Left lung (tissue), 10 donors: ENCODE measurements around the gene MYLK3. TPM values are rescaled to one million over a fixed set of nuclear protein-coding genes. Genes with fewer than 3 reads are reported as not detected.
"Not testable (repeated sequence)": the region's sequence is repeated elsewhere in the genome, so short reads cannot be mapped to it uniquely, and the experiment has no call there.

Experiments
- ATAC-seq: fragments of 200-7000 bp; cut with Tn5 transposase; one replicate; pipeline ENCODE4 v1.9.1; 2020; ENCODE audit warnings: moderate library complexity
- DNase-seq, 4 donors: peaks; one replicate each; pipeline ENCODE4 v3.0.0-alpha.2; 2013 to 2020
- H3K27ac ChIP-seq, 2 donors: fragments of 200-600 bp; sonication (generic) in 1 of 2; one replicate each; pipeline versions ENCODE4 v1.5.0 to v1.8.0; 2020 to 2021
- H3K27me3 ChIP-seq, 2 donors: fragments of 200-600 bp; sonication (generic) in 1 of 2; one replicate each; pipeline versions ENCODE4 v1.5.0 to v1.8.0; 2020 to 2021
- H3K36me3 ChIP-seq, 2 donors: fragments of 200-600 bp; sonication (generic) in 1 of 2; one replicate each; pipeline versions ENCODE4 v1.5.0 to v1.8.0; 2020 to 2021
- H3K4me1 ChIP-seq, 2 donors: fragments of 200-600 bp; one replicate each; pipeline ENCODE4 v1.8.0; 2021
- H3K4me3 ChIP-seq, 2 donors: fragments of 200-600 bp; sonication (generic) in 1 of 2; one replicate each; pipeline versions ENCODE4 v1.5.0 to v1.8.0; 2020 to 2021; ENCODE audit warnings: mild to moderate bottlenecking in 1 of 2
- H3K9me3 ChIP-seq, 2 donors: fragments of 200-600 bp; sonication (generic) in 1 of 2; one replicate each; pipeline versions ENCODE4 v1.5.0 to v1.8.0; 2020 to 2021
- CTCF ChIP-seq, 2 donors: fragments of 200-600 bp; sonication (generic) in 1 of 2; IDR thresholded peaks; one replicate each; pipeline versions ENCODE4 v1.5.0 to v1.8.0; 2021; ENCODE audit warnings: antibody characterized with exemption in 2 of 2
- intact Hi-C, 2 donors: fragments of 100-400 bp; cut with DNase I; formaldehyde crosslinking; loops; one replicate each; pipeline versions ENCODE4 v1.11.2 to v1.14.2; 2022
- polyA plus RNA-seq, 6 donors: library from polyadenylated mRNA; unstranded; fragments of 120-200 nt; gene quantifications; one replicate each; pipeline ENCODE4 v1.2.1, GENCODE V29; 2013; ENCODE audit not compliant: insufficient read length in 6 of 6
- total RNA-seq, 2 donors: library from RNA; stranded (reverse); fragmentation: NEBNext Ultra II Directional; extraction: Animal tissue kit (Norgen Biotek cat#: 25700); gene quantifications; one replicate each; pipeline ENCODE4 v1.2.1, GENCODE V29; 2021
- donor health status: DM: no; HTN: yes; CAD: no.
- donor health status: DM: no; HTN: no; CAD: no.

The MYLK3 gene
- total and polyA plus RNA-seq, 8 donors, result 0.03 to 1.2 (median 0.58) TPM

DNA sequence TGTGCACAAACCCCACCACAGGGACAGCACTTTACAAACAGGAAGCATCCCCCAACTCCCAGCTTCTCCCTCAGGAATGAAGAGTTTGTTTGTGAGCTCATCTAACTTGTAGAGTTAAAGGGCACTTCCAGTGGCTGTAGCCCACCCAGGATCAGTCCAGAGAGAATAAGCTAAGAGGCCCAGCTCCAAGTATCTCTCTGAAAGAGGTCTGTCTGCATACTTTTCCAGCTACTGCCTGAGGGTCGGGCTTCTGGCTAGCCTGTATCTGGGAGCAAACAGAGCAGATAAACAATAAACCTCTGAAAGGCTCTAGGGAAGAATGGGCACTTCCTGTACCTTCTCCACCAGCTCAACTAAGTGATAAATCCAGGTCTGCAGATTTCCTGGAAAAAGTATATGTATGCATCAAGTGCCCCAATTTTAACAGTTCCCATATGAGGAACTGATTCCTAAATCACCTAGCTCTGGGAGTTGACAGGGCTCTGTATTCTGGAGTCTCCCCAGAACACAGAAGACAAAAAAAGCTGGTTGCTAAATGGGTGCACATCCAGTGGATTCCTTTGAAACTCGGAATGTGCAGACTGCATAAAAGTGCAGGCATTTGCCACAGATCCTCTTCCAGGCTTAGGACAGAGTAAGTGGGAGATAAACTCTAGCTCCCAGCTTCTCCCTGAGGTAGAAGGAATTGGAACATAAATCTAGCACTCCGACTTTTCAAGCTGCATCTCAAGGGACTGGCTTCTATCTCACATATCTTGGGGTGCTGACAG is 37.1 kb upstream of the MYLK3 start:
- Histone ChIP-seq H3K4me3 (no peak overlapping the region), H3K27ac (no peak overlapping the region), H3K36me3 (no peaks in the 10 kb centered on the region), H3K27me3 (no peaks in the 10 kb centered on the region), H3K9me3 (peaks cover 0 to 6% of the 10 kb centered on the region in 2 donors), H3K4me1 (peaks cover 0 to 6% of the 10 kb centered on the region in 2 donors)
- ATAC-seq, result no peak
- no peak for DNase-seq
- intact Hi-C loops, result no loop called here
- no peak for TF ChIP-seq CTCF (IDR thresholded peaks at IDR 0.05)

- intact Hi-C loops, DNase-seq, H3K4me1 ChIP-seq, H3K4me3 ChIP-seq, H3K27me3 ChIP-seq, H3K36me3 ChIP-seq, H3K27ac ChIP-seq, H3K9me3 ChIP-seq, ATAC-seq: not testable (repeated sequence)
These were observed 36.4 kb upstream of the MYLK3 start for GRCh38 chr16:46784569-46784968.

GRCh38 chr16:46783800-46784199 is 35.7 kb upstream of the MYLK3 start:
- H3K27me3 ChIP-seq, result no peaks in the 10 kb centered on the region
- no peaks in the 10 kb centered on the region for H3K36me3 ChIP-seq
- peaks cover 0 to 6% of the 10 kb centered on the region in 2 donors for H3K9me3 ChIP-seq
- ATAC-seq, result no peak
- no peak for DNase-seq
- no peak overlapping the region for H3K27ac ChIP-seq
- no peak overlapping the region for H3K4me3 ChIP-seq
- H3K4me1 ChIP-seq, result no peaks in the 10 kb centered on the region
- no peak for TF ChIP-seq CTCF (IDR thresholded peaks at IDR 0.05)
- intact Hi-C loops, result no loop called here

- TF ChIP-seq CTCF (IDR thresholded peaks at IDR 0.05), result no peak
- H3K27ac ChIP-seq, result no peak overlapping the region
- ATAC-seq, result no peak
- no peaks in the 10 kb centered on the region for H3K4me1 ChIP-seq
- intact Hi-C loops, result no loop called here
- peaks cover 0 to 8% of the 10 kb centered on the region in 2 donors for H3K9me3 ChIP-seq
- DNase-seq, result no peak
- H3K4me3 ChIP-seq, result no peak overlapping the region
- H3K27me3 ChIP-seq, result no peaks in the 10 kb centered on the region
- H3K36me3 ChIP-seq, result no peaks in the 10 kb centered on the region
These were observed 34.2 kb upstream of the MYLK3 start for GRCh38 chr16:46782320-46782719.

DNA sequence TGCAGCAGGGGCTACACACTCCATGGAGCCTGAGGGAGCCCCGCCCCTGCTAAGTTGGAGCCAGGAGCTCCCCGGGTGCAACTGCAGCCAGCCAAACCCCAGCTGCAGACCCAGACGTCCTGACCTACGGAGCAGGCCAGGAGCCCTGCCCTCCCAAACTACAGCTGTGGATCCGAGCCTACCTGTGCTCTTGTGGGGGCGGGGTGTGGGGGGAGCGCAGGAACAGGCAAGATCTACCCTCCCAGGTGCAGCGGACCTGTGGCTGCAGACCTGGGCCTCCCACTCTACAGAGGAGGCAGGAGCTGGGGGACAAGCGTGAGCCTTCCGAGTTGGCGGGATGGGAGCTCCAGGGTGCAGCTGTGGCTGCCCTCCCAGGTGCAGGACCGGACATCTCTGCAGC is 29.7 kb upstream of the MYLK3 start:
- no peak overlapping the region for H3K4me3 ChIP-seq
- no peak for ATAC-seq
- H3K27ac ChIP-seq, result no peak overlapping the region
- no peak for DNase-seq
- intact Hi-C loops, result no loop called here
- no peak for TF ChIP-seq CTCF (IDR thresholded peaks at IDR 0.05)
- no peaks in the 10 kb centered on the region for H3K36me3 ChIP-seq
- H3K4me1 ChIP-seq, result no peaks in the 10 kb centered on the region
- H3K27me3 ChIP-seq, result no peaks in the 10 kb centered on the region
- H3K9me3 ChIP-seq, result peaks cover 0 to 2% of the 10 kb centered on the region in 2 donors

GRCh38 chr16:46775214-46775613 is 27.1 kb upstream of the MYLK3 start:
- Histone ChIP-seq H3K4me3 (no peak overlapping the region), H3K27ac (no peak overlapping the region), H3K27me3 (no peaks in the 10 kb centered on the region), H3K9me3 (peaks cover 0 to 2% of the 10 kb centered on the region in 2 donors), H3K4me1 (no peaks in the 10 kb centered on the region), H3K36me3 (no peaks in the 10 kb centered on the region)
- TF ChIP-seq CTCF (IDR thresholded peaks at IDR 0.05), result no peak
- intact Hi-C loops, result no loop called here
- DNase-seq, result no peak
- ATAC-seq, result no peak
